GM18873 (cell line): ENCODE results near the gene PITX1.
"Not testable (repeated sequence)": the region's sequence is repeated elsewhere in the genome, so short reads cannot be mapped to it uniquely, and the experiment has no call there.

Experiments used
- ATAC-seq: cut with Tn5 transposase; IDR thresholded peaks from one replicate; pipeline ENCODE4 v1.9.1; 2021; ENCODE audit warnings: mild to moderate bottlenecking, moderate library complexity, moderate number of reproducible peaks; ENCODE audit not compliant: unreplicated experiment, low FRiP score

PITX1 gene

GRCh38 chr5:135011355-135012032, 22.5 kb downstream of the PITX1 start:
- no peak for ATAC-seq

DNA sequence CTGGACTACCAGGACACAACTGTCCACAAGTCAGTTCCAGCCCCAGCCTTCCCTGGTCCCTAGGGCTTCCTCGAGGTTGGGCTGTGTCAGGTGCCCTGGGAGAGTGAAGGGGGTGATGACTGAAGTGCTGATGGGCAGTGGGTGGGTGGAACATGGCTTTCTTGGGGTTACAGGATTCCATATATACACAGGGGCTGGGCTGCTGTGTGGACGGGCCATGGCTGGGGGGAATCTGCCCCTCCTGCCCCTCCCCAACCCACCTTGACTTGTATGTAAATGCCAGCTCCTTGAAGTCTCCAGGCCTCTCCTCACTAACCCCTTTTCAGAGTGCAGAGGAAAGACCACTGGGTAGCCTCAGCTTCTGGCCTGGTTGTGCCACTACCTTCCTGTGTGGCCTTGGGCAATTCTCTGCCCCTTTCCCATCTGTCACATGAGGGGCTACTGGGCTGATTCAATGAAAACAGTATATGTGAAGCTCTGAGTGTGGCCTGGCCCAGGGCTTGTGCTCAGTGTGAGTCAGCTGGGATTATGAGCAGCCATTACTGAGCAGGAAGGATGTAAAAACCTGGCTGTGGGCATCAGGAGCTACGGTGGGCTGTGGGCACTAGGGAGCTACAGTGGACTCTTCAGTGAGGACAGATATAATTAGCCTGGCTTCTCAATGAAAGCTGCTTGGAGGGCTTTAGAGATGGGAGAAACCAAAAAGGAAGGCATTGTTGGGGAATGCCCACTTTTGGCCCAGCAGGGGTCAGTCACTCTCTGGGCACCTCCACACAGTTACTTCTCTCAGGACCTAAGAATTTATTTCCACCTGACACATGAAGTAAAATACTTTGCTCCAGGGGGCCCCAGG, 23.3 kb downstream of the PITX1 start:
- ATAC-seq = no peak

- ATAC-seq = no peak
Measured at GRCh38 chr5:135009736-135010501, 24.1 kb downstream of the PITX1 start.

DNA sequence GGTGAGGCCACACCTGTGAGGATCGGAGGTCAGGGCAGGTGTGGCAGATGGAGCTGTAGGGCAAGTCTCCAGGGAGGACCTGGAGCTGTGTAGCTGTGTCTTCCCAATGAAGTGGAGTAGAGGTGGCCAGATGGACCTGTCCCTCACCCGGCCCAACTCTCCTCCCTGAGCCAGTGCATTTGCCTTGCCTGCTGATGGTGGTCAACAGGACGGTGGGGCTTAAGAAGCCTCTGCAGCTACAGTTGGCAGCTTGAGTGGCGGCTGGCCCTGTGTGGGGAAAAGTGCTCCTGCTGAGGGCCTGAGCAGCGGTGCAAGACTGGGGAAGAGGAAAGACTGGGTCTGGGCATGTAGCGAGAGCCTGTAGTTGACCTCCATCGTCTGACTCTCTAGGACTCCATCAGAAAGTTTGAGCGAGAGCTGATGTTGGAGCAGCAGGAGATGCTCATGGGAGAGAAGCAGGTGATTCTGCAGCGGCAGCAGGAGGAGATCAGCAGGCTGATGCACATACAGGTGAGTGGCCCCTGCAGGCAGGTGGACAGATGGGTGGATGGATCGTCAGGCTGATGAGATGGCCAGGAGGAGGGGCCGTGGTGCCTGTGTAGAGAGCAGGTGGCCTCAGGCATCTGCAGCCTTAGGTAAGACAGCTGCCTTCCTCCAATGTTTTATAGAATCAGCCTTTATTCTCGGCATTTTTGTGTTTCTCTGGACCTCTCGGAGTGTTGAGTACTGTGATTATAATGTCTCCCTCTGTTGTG, 24.9 kb downstream of the PITX1 start:
- ATAC-seq = no peak

DNA sequence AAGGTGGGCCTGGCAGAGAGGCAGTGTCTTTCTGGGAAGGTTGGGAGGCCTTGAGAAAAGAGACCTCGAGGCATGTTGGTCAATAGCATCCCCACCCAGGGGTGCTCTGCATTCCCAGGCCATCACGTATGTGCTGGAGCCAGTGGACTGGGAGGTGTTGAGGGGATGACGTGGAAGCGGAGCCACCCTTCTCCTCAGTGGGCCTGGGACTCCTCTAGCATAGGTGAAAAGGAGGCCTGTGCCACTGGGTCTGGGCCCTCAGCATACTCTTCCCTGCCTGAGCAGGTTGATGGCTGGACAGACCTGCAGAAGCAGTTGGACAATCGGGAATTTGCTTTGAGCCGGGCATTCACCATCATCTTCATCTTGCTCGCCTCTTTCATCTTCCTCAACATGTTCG, 25.5 kb downstream of the PITX1 start:
- ATAC-seq = no peak

- ATAC-seq = no peak
Measured at GRCh38 chr5:135007749-135008363, 26.2 kb downstream of the PITX1 start.

DNA sequence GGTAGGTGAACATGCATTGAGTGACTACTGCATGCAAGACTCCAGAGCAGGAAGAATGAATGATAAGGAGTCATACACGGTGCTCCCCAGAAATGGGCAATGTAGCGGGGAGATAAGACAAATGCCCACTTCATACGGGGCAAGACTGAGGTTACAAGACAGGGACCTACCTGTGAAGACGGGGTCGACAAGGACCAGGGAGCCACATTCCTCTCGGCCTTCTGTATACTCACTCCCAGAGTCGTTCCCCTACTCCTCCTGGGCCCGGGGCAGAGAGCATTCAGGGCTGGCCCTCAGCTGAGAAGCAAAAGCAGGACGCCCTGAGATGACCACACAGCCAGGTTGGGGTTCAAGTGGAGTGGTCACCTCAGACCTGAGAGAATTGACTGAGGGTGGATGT, 26.7 kb downstream of the PITX1 start:
- no peak for ATAC-seq

DNA sequence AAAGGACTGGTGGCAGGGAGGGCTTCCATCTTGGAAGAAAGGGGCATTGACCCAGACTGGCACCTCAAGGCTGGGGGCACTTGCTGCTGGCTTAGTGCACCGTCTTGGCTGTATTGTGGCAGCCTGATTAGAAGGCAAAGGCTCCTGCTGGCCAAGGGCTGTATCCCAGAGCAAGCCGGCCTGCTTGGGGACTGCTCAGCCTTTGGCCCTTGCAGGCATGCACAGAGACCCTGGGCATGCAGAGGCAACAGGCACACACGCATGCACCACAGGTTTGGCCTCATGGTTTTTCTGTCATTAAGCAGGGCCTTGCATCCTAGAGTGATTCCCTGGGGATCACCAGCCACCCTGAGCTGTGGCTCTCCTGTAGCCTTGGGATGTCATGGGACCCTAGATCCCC, 29.0 kb downstream of the PITX1 start:
- ATAC-seq = no peak

DNA sequence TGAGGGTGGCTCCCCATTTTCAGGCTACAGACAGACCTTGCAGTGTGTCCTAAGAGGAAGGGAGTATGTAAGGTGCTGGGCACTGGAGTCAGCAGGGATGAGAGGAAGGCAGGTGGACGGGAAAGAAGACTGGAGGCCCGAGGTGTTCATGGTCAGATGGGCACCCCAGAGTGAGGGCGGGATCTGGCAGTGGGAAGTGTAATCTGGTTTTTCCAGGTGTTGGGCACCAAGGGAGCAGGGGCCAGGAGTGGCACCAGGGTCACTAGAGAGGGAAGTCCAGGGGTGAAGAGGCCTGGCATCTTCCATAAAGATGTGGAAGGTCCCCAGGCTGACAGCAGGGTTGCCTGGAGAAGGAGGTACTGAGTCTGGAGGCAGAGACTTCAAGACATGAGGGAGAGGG, 29.7 kb downstream of the PITX1 start:
- no peak for ATAC-seq

GRCh38 chr5:134998068-134998467, 36.0 kb downstream of the PITX1 start:
- ATAC-seq = not testable (repeated sequence)

- ATAC-seq = no peak
Measured at GRCh38 chr5:134997015-134997414, 37.0 kb downstream of the PITX1 start.

DNA sequence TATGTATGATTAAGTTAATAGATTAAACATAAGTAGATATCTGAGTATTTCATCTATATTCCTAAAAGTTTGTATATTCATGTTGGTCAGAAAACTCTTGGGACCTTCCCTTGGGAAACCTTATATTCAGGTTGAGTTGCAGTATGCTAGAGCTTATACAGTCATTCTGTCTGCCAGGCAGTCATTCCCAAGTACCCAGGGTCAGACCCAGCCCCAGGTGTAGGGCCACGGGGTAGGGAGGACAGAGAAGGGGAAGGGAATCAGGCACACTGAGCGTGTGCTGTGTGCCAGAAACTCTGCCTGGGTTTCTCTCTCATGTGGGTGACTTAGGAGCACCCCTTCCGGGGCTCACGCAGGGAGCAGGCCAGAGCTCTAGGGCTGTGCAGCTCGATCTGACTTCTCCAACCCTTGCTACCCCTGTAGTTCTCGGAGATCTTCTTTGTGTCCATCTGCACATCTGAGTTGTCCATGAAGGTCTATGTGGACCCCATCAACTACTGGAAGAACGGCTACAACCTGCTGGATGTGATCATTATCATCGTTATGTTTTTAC, 38.1 kb downstream of the PITX1 start:
- no peak for ATAC-seq

- ATAC-seq = no peak
Measured at GRCh38 chr5:134994560-134995156, 39.4 kb downstream of the PITX1 start.

DNA sequence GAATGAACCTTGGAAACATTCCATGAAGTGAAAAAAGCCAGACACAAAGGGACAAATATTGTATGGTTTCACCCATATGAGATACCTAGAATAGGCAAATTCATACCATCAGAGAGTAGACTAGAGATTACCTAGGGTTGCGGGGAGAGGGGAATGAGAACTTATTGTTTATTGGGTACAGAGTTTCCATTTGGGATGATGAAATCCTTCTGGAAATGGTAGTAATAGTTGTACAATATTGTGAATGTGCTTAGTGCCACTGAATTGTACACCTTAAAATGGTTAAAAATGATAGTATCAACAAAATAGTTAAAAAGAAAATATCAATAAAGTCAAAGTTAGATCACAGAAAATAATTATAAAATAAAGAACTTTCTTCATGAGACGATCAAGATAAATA, 40.9 kb downstream of the PITX1 start:
- no peak for ATAC-seq

DNA sequence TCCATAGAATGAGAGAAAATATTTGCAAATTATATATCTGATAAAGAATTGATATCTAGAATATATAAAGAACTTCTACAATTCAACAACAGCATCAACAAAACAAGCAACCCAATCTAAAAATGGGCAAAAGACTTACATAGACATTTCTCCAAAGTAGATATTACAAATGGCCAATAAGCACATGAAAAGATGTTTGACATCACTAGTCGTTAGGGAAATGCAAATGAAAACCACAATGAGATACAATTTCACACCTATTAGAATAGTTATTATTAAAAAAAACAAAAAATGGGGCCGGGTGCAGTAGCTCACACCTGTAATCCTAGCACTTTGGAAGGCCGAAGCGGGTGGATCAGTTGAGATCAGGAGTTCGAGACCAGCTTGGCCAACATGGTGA, 41.9 kb downstream of the PITX1 start:
- ATAC-seq = no peak

DNA sequence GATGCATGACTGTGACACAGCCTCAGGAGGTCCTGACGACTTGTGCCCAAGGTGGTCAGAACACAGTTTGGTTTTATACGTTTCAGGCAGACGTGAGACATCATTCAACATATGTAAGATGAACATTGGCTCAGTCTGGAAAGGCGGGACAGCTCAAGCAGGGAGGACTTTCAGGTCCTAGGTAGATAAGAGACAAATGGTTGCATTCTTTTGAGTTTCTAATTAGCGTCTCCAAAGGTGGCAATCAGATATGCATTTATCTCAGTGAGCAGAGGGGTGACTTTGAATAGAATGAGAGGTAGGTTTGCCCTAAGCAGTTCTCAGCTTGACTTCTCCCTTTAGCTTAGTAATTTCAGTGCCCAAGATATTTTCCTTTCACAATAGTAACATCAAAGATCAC, 43.8 kb downstream of the PITX1 start:
- ATAC-seq = not testable (repeated sequence)

GRCh38 chr5:134989266-134989830, 44.7 kb downstream of the PITX1 start:
- ATAC-seq = no peak

DNA sequence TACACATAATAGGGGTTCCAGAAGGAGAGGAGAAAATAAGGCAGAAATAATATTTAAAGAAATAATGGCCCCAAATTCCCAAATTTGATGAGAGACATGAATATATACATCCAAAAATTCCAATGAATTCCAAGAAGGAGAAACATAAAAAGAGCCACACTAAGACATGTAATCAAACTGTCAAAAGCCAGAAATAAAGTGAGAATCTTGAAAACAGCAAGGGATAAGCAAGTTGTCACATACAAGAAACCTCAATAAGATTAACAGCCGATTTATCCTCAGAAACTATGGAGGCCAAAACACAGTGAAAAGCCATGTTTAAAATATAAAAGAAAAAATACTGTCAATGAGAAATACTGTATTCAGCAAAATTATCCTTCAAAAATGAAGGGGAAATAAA, 51.8 kb downstream of the PITX1 start:
- ATAC-seq = no peak

- no peak for ATAC-seq
Measured at GRCh38 chr5:134979416-134979815, 54.6 kb downstream of the PITX1 start.
